ENCODE data around the gene ITGA1.

DNA sequence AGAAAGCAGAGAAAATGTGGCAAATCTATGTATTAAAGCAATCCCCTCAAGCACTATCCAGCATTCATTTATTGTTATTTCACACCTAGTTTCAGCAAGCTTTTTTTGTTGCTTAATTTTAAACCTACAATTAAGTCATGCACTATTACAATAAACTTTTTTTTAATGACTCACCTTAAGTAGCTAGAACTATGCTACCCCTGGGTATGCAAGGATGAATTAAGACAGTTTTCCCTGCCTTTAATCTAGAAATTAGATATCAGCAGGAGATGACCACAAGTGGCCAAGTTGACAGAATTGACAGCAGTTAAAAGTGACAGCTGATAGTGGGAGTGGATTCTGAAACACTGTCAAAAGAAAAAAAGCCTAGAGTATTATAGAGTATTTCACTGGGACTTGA lies 20.0 kb downstream of the ITGA1 start:
- no peak for TF ChIP-seq CTCF (IDR thresholded peaks at IDR 0.05)
- no peak for TF ChIP-seq EP300 (IDR thresholded peaks at IDR 0.05)
- TF ChIP-seq POLR2A (IDR thresholded peaks at IDR 0.05): no peak
